Measurements from ENCODE around the gene ARID3B. TPM values are rescaled to one million over a fixed set of nuclear protein-coding genes. Genes with fewer than 3 reads are reported as not detected.

The ARID3B gene, protein sequence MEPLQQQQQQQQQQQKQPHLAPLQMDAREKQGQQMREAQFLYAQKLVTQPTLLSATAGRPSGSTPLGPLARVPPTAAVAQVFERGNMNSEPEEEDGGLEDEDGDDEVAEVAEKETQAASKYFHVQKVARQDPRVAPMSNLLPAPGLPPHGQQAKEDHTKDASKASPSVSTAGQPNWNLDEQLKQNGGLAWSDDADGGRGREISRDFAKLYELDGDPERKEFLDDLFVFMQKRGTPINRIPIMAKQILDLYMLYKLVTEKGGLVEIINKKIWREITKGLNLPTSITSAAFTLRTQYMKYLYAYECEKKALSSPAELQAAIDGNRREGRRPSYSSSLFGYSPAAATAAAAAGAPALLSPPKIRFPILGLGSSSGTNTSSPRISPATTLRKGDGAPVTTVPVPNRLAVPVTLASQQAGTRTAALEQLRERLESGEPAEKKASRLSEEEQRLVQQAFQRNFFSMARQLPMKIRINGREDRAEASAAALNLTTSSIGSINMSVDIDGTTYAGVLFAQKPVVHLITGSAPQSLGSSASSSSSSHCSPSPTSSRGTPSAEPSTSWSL
- 0.29 and 0.44 TPM in 2 replicates for total RNA-seq

GRCh38 chr15:74540761-74541493, at the start of gene ARID3B:
Gene ARID3B (plus strand): TSS chr15:74541220. CDS start chr15:74543937, 2,717 bp downstream.

DNA sequence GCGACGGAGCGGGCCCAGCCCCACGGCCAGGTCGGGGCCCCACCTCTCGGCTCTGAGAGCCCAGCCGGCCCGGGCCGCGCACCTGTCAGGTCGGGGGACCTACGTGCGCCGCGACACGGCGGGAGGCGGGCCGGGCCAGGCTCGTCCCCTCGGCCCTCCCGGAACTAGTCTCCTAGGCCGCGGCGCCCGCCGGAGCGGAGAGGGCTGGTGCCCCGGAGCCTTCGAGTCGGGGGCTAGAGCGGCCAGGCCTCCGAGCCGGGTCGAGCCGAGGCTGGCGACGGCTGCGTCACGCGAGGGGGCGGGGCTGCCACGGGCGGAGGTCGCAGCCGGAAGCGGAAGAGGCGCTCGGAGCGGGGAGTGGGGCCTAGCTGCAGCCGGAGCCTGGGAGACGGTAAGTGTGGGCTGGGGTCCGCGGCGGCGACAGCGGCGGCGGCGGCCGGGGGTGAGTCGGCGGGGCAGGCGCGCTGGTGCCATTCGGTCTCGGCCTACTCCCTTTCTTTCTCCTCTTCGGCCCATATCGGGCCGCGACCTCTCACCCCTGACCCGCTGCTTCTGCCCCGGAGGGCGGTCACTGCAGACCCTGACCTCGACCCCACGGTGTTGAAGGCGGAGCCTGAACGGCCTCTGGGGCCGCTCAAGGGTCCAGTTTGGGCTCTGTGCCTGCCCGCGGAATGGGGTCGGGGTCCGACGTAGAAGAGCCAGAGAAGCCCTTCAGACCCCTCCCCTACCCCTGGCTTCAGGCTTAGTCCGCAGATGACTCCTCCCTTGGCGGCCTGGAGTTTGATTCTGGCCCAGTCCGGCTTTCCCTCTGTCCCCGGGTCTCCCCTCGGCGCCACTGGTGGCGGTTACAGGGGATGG, 74.7 kb downstream of the ARID3B start, which contains the start of gene CLK3:
TSS of gene CLK3 (plus strand) at position 329 of the 858 bp plus-strand sequence. CDS start 3,361 bp downstream, outside the sequence.

Other genes with a start within 250 kb of the ARID3B start
- gene CYP11A1, start 173.6 kb upstream of the ARID3B start, total RNA-seq, result 0.81 and 1.7 TPM in 2 replicates
- 3.2 and 4.4 TPM in 2 replicates for gene SEMA7A, start 107.3 kb upstream of the ARID3B start, total RNA-seq
- 45.3 and 50.1 TPM in 2 replicates for gene UBL7, start 80.1 kb upstream of the ARID3B start, total RNA-seq
- 42.1 and 53.0 TPM in 2 replicates for gene CLK3, start 74.6 kb downstream of the ARID3B start, total RNA-seq
- gene EDC3, start 154.8 kb downstream of the ARID3B start, total RNA-seq, result 8.9 and 15.7 TPM in 2 replicates
- not detected in 2 replicates for gene CYP1A1, start 184.3 kb downstream of the ARID3B start, total RNA-seq
- gene CYP1A2, start 207.6 kb downstream of the ARID3B start, total RNA-seq, result not detected in 2 replicates
- gene CSK, start 240.9 kb downstream of the ARID3B start, total RNA-seq, result 28.1 and 30.1 TPM in 2 replicates